RWPE1 (cell line): ENCODE measurements around the gene CKB.

Source experiments
- CTCF ChIA-PET: fragments of 350-600 bp; sonication (Branson Sonifier 250); formaldehyde crosslinking; extraction: SDS; loops from one replicate; lab custom pipeline; 2021; lab: Yijun Ruan, JAX
- POLR2A ChIA-PET: fragments of 400-600 bp; formaldehyde crosslinking; extraction: SDS; loops from one replicate; lab custom pipeline; 2020; ENCODE audit warnings: antibody characterized with exemption; ENCODE audit not compliant: low non-redundant PET; lab: Yijun Ruan, JAX
- DNase-seq: peaks from one replicate; pipeline ENCODE4 v3.0.0; 2012; ENCODE audit warnings: low spot score
- H3K27ac ChIP-seq: fragments of 450-650 bp; 2 replicates; pipeline ENCODE4 v1.5.1; 2017
- CTCF ChIP-seq: fragments of 450-650 bp; conservative IDR thresholded peaks from 2 replicates; pipeline ENCODE4 v1.5.1; 2017; ENCODE audit warnings: low read depth, mild to moderate bottlenecking

The CKB gene

DNA sequence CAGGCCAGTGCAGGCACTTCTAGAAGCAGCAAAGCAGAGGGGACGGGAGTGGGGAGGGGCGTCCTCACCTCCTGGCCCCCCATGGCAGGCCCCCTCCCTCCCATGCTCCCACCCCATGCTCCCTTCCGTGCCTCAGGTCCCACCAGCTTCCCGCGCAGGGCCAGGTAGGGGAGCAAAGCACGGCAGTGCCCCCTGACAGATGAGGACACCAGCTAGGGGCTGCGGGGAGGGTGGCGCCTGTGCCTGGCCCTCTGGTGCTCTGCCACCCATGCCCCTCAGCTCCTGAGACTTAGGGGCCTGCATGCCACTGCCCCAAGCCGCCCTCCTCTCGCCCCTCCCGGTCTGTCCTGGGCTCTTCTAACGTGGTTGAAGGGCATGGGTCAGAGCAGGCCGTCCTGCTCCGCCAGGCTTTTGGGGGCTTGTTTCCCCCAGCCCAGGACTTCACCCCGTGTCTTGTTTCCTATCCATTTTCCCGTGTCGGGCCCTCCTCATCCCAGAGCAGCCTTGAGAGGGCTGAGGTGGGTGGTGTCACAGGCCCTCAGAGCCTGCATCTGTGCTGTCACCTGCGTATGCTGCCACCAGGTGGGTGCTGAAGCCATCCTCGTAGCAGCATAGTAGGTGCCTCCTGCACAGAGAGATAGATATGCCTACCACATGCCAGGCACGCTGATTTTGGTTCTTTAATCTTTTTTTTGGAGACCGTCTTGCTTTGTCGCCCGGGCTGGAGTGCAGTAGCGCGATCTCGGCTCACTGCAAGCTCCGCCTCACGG, 16.6 kb upstream of the CKB start:
- POLR2A ChIA-PET = no interaction called here
- H3K27ac ChIP-seq = peak overlapping the region; percentile 100
- TF ChIP-seq CTCF = no peak
- CTCF ChIA-PET = interaction anchor here (0.6 to 1.4 kb wide), 3 partner anchors 9 to 324 kb away, joined by 3 to 4 read pairs (median 4); no protein-coding TSS in a partner anchor
- DNase-seq = no peak

DNA sequence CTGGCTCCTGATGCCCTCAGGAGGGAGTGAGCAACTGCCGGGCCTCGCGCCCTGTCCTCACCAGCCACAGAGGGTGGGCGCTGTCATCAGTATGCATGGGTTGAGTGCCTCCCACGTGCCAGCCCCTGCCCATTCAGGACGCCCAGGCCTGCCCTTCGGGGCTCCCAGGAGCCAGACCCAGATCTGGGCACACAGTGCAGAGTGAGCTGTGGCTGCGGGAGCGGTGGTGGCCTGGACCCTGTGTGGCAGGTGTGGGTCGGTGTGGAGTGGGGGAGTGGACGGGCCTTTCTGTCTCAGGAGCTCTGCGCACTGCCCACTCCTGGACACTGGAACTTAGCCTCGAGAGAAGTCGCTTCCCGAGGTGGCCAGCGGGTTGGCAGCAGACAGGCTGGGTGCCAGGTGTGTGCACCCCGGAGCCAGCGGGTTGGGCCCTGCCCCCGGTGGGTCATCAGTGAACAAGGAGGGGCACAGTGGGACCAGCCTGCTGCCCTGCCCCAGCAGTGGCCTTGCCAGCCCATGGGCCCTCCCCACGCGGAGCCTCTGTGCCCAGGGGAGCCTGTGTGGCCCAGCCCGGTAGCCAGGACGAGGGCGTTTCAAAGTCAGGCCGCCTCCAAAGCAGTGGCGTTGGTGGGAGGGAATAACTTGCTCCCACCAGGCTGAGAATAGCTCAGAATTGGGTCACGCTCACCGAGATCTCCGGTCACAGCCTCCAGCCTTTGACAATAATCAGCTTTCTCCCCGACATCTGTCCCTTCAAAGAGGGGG, 15.8 kb upstream of the CKB start:
- H3K27ac ChIP-seq = peak overlapping the region; percentile 100
- ChIA-PET CTCF (interaction anchor here (0.6 to 1.4 kb wide), 3 partner anchors 9 to 323 kb away, joined by 3 to 4 read pairs (median 4); no protein-coding TSS in a partner anchor), POLR2A (no interaction called here)
- TF ChIP-seq CTCF = no peak
- no peak for DNase-seq

- DNase-seq = no peak
- CTCF ChIA-PET = interaction anchor here (1.2 to 1.4 kb wide), 2 partner anchors 8 to 19 kb away, joined by 4 to 5 read pairs; no protein-coding TSS in a partner anchor
- no peak for TF ChIP-seq CTCF
- peak overlapping the region; percentile 100 for H3K27ac ChIP-seq
- POLR2A ChIA-PET = no interaction called here
These were observed 14.8 kb upstream of the CKB start for GRCh38 chr14:103537175-103537990.

GRCh38 chr14:103536693-103537092, 14.1 kb upstream of the CKB start:
- no peak for TF ChIP-seq CTCF
- POLR2A ChIA-PET = no interaction called here
- no peak for DNase-seq
- CTCF ChIA-PET = interaction anchor here (0.6 to 1.2 kb wide), 2 partner anchors 19 to 36 kb away, joined by 5 read pairs; no protein-coding TSS in a partner anchor
- peak overlapping the region; percentile 100 for H3K27ac ChIP-seq

GRCh38 chr14:103535891-103536565, 13.4 kb upstream of the CKB start:
- POLR2A ChIA-PET = no interaction called here
- peak overlapping the region; percentile 100 for H3K27ac ChIP-seq
- DNase-seq = no peak
- CTCF ChIA-PET = interaction anchor here (0.6 to 1.2 kb wide), 2 partner anchors 18 to 37 kb away, joined by 5 read pairs; no protein-coding TSS in a partner anchor
- no peak for TF ChIP-seq CTCF
